Astrocyte of the spinal cord (primary cell): ENCODE measurements around the gene KHDRBS2.

Source experiments
- DNase-seq: peaks from one replicate; pipeline ENCODE4 v3.0.0; 2011; ENCODE audit warnings: low read depth, low spot score
- H3K4me3 ChIP-seq: 2 replicates; pipeline ENCODE4 v1.5.1; 2011; ENCODE audit warnings: low read depth, mild to moderate bottlenecking, low read length, moderate library complexity
- in situ Hi-C: cut with HindIII; loops from 2 replicates; pipeline ENCODE4 v1.10.0; 2017; ENCODE audit warnings: low sequenced_read_pairs
- TF ChIP-seq, protein P1 (sequence below): IDR thresholded peaks from 2 replicates; pipeline ENCODE4 v1.5.1; 2012; ENCODE audit warnings: low read depth, mild to moderate bottlenecking, low read length, inconsistent platforms

The KHDRBS2 gene

DNA sequence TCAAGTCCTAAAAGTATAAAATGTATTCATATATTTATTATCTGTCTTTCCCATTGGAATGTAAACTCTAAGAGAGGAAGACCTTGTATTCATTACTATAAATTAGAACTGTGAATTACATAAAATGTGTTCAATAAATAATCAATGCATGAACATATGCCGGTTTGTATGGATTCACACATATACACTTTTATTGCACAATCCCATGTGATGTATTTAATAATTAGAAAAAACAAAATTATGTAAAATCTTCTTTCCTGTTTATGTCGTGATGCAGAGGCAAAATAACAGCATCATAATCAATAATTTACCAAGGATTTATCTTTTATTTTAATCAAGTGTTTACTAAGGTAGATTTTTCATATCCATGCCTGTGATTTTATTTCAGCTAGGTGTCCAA, 240.5 kb downstream of the KHDRBS2 start:
- DNase-seq = no peak
- in situ Hi-C loops = no loop called here
- TF ChIP-seq, protein P1, sequence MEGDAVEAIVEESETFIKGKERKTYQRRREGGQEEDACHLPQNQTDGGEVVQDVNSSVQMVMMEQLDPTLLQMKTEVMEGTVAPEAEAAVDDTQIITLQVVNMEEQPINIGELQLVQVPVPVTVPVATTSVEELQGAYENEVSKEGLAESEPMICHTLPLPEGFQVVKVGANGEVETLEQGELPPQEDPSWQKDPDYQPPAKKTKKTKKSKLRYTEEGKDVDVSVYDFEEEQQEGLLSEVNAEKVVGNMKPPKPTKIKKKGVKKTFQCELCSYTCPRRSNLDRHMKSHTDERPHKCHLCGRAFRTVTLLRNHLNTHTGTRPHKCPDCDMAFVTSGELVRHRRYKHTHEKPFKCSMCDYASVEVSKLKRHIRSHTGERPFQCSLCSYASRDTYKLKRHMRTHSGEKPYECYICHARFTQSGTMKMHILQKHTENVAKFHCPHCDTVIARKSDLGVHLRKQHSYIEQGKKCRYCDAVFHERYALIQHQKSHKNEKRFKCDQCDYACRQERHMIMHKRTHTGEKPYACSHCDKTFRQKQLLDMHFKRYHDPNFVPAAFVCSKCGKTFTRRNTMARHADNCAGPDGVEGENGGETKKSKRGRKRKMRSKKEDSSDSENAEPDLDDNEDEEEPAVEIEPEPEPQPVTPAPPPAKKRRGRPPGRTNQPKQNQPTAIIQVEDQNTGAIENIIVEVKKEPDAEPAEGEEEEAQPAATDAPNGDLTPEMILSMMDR = no peak
- H3K4me3 ChIP-seq = no peak overlapping the region

DNA sequence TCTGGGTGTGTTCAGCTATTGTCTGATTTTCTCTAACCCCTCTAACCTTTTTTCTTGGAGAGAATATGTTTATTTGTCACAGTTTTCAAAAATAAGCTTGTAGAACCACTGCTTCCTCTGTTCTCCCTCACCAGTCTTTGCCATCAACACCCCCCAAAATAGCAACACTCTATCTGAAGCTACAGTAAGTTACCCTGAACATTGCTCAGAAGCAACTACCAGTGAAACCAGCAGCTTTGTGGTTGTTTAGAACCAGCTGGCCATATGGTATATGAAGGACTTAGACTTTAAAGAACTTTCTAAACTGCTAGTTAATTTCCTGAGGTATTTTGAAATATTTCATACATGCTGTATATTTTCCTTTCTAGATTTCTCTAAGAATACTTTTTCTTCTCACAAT, 242.9 kb downstream of the KHDRBS2 start:
- in situ Hi-C loops = no loop called here
- DNase-seq = no peak
- TF ChIP-seq, protein P1 = no peak
- H3K4me3 ChIP-seq = no peak overlapping the region

DNA sequence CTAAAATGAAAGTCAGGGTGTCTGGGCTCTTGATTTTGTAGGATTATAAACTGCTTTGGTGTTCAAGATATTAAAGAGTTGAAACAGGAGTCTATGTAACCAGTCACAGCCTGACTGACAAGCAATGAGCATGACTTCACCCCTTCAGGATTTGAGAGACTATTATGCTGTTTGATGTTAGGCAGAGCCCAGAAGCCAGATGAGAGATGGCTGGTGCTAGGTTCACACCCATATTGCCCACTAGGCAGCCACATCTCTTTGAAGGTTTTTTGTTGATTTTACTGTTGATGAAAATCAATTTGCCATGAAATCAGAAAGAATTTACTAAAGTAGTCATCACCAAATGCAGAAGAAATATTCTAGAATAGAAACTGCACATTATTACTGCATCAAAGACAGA, 243.6 kb downstream of the KHDRBS2 start:
- in situ Hi-C loops = no loop called here
- TF ChIP-seq, protein P1 = no peak
- H3K4me3 ChIP-seq = no peak overlapping the region
- no peak for DNase-seq

DNA sequence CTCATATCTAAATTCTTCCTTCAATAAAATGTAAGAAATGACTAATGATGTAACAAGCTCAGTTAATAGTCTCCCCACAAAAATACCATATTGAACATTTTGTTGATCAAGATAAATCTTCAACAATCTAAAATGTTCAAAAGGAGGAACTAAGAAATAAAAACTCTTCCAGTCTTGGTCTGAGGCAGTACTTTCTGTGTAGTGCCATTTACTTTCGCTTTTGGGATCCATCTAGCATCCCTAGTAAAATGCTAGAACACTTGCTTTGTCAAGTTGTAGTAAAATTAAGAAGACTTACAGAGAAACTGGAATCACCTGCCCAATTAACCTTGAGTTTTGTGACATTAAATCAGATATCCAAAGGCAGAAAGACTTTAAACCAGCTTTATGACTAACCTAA, 246.4 kb downstream of the KHDRBS2 start:
- no peak overlapping the region for H3K4me3 ChIP-seq
- in situ Hi-C loops = no loop called here
- no peak for DNase-seq
- TF ChIP-seq, protein P1 = no peak

DNA sequence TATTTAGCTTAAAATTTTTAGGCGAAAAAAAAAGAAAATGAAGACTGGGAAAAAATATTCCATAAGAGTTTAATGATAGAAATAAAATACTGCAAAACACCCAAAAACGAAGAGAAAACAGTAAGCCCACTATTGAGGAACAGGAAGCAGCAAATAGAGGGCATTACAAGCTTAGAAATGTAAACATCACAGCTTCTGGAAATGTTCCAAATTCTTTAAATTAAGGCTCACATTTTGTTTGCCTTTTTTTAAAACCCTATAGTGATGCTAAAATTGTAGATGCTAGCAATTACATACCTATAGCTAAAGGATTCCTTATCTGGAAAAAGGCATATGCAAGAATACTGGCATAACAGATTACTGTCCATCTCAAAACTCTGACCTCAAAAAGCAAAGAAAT, 248.6 kb downstream of the KHDRBS2 start:
- in situ Hi-C loops = no loop called here
- no peak overlapping the region for H3K4me3 ChIP-seq
- DNase-seq = no peak
- TF ChIP-seq, protein P1 = no peak

DNA sequence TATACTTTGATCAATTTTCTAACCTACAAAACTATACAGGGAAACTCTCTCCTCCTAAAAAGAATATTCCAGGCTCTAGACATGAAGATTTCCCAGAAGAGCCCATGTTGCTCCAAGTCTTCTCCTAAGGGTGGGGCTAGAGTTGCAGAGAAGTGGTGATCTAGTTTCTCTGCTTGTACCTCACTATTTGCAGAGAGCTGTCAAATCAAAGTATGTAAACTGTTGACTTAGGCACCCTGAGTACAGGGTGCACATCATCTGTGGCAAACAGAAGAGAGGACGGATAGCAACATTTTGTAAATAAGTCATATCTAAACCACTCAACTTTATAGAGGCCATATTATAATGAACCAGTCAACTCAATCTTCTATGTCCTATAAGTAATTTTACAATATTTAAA, 250.1 kb downstream of the KHDRBS2 start:
- H3K4me3 ChIP-seq = no peak overlapping the region
- in situ Hi-C loops = no loop called here
- no peak for DNase-seq
- TF ChIP-seq, protein P1 = no peak

DNA sequence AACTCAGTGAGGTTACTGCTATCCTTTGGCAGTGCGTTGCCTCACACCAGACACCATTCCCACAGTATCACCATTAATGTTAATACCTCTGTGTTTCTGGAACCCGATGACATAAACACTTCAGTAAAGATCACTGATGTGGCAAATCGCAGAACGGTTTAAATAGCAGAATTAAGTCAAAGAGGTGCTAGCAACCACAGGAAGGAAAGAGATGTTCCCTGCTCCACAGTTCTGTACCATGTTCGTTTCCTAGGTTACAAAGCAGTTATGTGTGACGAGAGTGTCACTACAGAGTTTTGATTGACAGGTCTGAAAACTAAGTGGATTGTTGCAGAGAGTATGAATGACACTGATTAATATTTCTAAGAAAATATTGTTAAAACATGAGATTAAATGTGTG, 272.3 kb downstream of the KHDRBS2 start:
- TF ChIP-seq, protein P1 = no peak
- in situ Hi-C loops = no loop called here
- DNase-seq = no peak
- H3K4me3 ChIP-seq = no peak overlapping the region
